Rectal smooth muscle tissue (tissue), 1 donor: ENCODE results near the gene CDK5.

ENCODE experiments used
- H3K27ac ChIP-seq: one replicate; pipeline ENCODE4 v1.7.0; 2013; ENCODE audit warnings: low read depth, low read length, inconsistent platforms
- H3K27me3 ChIP-seq: one replicate; pipeline ENCODE4 v1.7.0; 2013; ENCODE audit warnings: low read length; ENCODE audit not compliant: control insufficient read depth, insufficient read depth
- H3K36me3 ChIP-seq: one replicate; pipeline ENCODE4 v1.7.0; 2013; ENCODE audit warnings: low read length; ENCODE audit not compliant: control insufficient read depth, insufficient read depth
- H3K4me1 ChIP-seq: one replicate; pipeline ENCODE4 v1.7.0; 2013; ENCODE audit warnings: low read length; ENCODE audit not compliant: control insufficient read depth, insufficient read depth
- H3K4me3 ChIP-seq: one replicate; pipeline ENCODE4 v1.7.0; 2013; ENCODE audit warnings: low read length
- H3K9ac ChIP-seq: one replicate; pipeline ENCODE4 v1.7.0; 2013; ENCODE audit warnings: low read length

The CDK5 gene

GRCh38 chr7:151057506-151057988, at the start of gene CDK5:
Gene CDK5, minus strand, starts transcription at chr7:151057897. Its CDS starts 49 bp downstream, at chr7:151057848.
- Histone ChIP-seq H3K27ac (peak within 1 kb of the TSS; percentile 97), H3K27me3 (no peaks in the 10 kb centered on the region), H3K9ac (peak within 1 kb of the TSS; percentile 33), H3K4me3 (peak within 1 kb of the TSS; percentile 86), H3K4me1 (peaks cover 22% of the 10 kb centered on the region), H3K36me3 (peaks cover 2% of the 10 kb centered on the region)

- Histone ChIP-seq H3K27me3 (no peaks in the 10 kb centered on the region), H3K4me1 (peaks cover 6% of the 10 kb centered on the region), H3K4me3 (no peak overlapping the region), H3K36me3 (no peaks in the 10 kb centered on the region), H3K9ac (no peak overlapping the region), H3K27ac (no peak overlapping the region)
Measured at GRCh38 chr7:151104411-151105235, 46.9 kb upstream of the CDK5 start.

GRCh38 chr7:151103973-151104372, 46.3 kb upstream of the CDK5 start:
- no peak overlapping the region for H3K9ac ChIP-seq
- no peaks in the 10 kb centered on the region for H3K4me1 ChIP-seq
- no peaks in the 10 kb centered on the region for H3K36me3 ChIP-seq
- no peak overlapping the region for H3K27ac ChIP-seq
- H3K4me3 ChIP-seq: no peak overlapping the region
- no peaks in the 10 kb centered on the region for H3K27me3 ChIP-seq

GRCh38 chr7:151102991-151103390, 45.3 kb upstream of the CDK5 start:
- H3K4me1 ChIP-seq: no peaks in the 10 kb centered on the region
- H3K27me3 ChIP-seq: no peaks in the 10 kb centered on the region
- no peak overlapping the region for H3K27ac ChIP-seq
- no peaks in the 10 kb centered on the region for H3K36me3 ChIP-seq
- no peak overlapping the region for H3K4me3 ChIP-seq
- H3K9ac ChIP-seq: no peak overlapping the region

- Histone ChIP-seq H3K36me3 (no peaks in the 10 kb centered on the region), H3K9ac (no peak overlapping the region), H3K4me1 (no peaks in the 10 kb centered on the region), H3K27ac (no peak overlapping the region), H3K27me3 (no peaks in the 10 kb centered on the region), H3K4me3 (no peak overlapping the region)
Measured at GRCh38 chr7:151101621-151102396, 44.1 kb upstream of the CDK5 start.

GRCh38 chr7:151100921-151101320, 43.2 kb upstream of the CDK5 start:
- Histone ChIP-seq H3K4me1 (no peaks in the 10 kb centered on the region), H3K27me3 (no peaks in the 10 kb centered on the region), H3K9ac (no peak overlapping the region), H3K4me3 (no peak overlapping the region), H3K27ac (no peak overlapping the region), H3K36me3 (no peaks in the 10 kb centered on the region)

- Histone ChIP-seq H3K27ac (no peak overlapping the region), H3K4me1 (no peaks in the 10 kb centered on the region), H3K36me3 (no peaks in the 10 kb centered on the region), H3K9ac (no peak overlapping the region), H3K27me3 (no peaks in the 10 kb centered on the region), H3K4me3 (no peak overlapping the region)
Measured at GRCh38 chr7:151099486-151100211, 42.0 kb upstream of the CDK5 start.

GRCh38 chr7:151095828-151096475, 38.3 kb upstream of the CDK5 start:
- Histone ChIP-seq H3K36me3 (no peaks in the 10 kb centered on the region), H3K9ac (no peak overlapping the region), H3K27ac (no peak overlapping the region), H3K4me3 (no peak overlapping the region), H3K4me1 (peaks cover 7% of the 10 kb centered on the region), H3K27me3 (no peaks in the 10 kb centered on the region)

- H3K36me3 ChIP-seq: no peaks in the 10 kb centered on the region
- no peak overlapping the region for H3K4me3 ChIP-seq
- no peak overlapping the region for H3K27ac ChIP-seq
- H3K9ac ChIP-seq: no peak overlapping the region
- H3K27me3 ChIP-seq: no peaks in the 10 kb centered on the region
- H3K4me1 ChIP-seq: peaks cover 9% of the 10 kb centered on the region
Measured at GRCh38 chr7:151095123-151095797, 37.6 kb upstream of the CDK5 start.

GRCh38 chr7:151094675-151095074, 37.0 kb upstream of the CDK5 start:
- no peaks in the 10 kb centered on the region for H3K36me3 ChIP-seq
- no peak overlapping the region for H3K9ac ChIP-seq
- no peak overlapping the region for H3K27ac ChIP-seq
- H3K4me3 ChIP-seq: no peak overlapping the region
- no peaks in the 10 kb centered on the region for H3K27me3 ChIP-seq
- H3K4me1 ChIP-seq: peaks cover 13% of the 10 kb centered on the region

GRCh38 chr7:151093748-151094147, 36.1 kb upstream of the CDK5 start:
- Histone ChIP-seq H3K9ac (no peak overlapping the region), H3K27ac (no peak overlapping the region), H3K36me3 (no peaks in the 10 kb centered on the region), H3K27me3 (no peaks in the 10 kb centered on the region), H3K4me1 (peaks cover 21% of the 10 kb centered on the region), H3K4me3 (no peak overlapping the region)
